Measurements from ENCODE around the gene OR4C16.

OR4C16 gene, protein sequence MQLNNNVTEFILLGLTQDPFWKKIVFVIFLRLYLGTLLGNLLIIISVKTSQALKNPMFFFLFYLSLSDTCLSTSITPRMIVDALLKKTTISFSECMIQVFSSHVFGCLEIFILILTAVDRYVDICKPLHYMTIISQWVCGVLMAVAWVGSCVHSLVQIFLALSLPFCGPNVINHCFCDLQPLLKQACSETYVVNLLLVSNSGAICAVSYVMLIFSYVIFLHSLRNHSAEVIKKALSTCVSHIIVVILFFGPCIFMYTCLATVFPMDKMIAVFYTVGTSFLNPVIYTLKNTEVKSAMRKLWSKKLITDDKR

DNA sequence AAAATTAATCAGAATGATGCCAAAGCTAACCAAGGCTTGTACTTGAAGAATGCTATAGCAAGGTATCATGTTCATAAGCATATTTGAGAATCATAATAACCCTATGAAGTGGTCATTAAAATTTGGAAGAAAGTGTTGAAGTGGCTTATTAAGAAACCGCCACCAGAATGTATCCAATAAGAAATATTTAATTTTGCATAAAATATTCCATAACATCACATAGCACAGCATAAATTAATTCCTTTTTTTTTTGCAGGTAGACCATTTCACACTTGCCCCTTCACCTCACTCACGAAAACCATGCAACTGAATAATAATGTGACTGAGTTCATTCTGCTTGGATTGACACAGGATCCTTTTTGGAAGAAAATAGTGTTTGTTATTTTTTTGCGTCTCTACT is at the start of gene OR4C16:
TSS of gene OR4C16 (plus strand) at position 301 of the 400 bp plus-strand sequence. CDS start at position 301, 0 bp downstream.
- DNase-seq (ENCODE audit: low spot score): no peak

DNA sequence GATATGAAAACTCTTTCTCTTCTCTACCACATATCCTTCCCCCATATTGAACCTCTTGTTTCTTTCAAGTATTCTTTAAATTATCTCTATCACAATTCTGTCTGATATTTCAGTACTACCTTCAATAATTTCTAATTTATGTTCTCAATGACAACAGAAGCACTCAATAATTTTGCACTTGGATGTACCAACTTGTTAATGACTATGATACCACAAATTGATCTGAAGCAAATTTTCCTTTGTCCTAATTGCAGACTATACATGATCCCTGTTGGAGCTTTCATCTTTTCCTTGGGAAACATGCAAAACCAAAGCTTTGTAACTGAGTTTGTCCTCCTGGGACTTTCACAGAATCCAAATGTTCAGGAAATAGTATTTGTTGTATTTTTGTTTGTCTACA is 17.8 kb upstream of the OR4C16 start, which contains the start of gene OR4C15:
TSS of gene OR4C15 (plus strand) at position 301 of the 400 bp plus-strand sequence. CDS start at position 301, 0 bp downstream.
- no peak for DNase-seq (ENCODE audit: low spot score)

DNA sequence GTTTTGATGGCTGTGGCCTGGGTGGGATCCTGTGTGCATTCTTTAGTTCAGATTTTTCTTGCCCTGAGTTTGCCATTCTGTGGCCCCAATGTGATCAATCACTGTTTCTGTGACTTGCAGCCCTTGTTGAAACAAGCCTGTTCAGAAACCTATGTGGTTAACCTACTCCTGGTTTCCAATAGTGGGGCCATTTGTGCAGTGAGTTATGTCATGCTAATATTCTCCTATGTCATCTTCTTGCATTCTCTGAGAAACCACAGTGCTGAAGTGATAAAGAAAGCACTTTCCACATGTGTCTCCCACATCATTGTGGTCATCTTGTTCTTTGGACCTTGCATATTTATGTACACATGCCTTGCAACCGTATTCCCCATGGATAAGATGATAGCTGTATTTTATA is 620 bp downstream of the OR4C16 start:
- no peak for DNase-seq (ENCODE audit: low spot score)

DNA sequence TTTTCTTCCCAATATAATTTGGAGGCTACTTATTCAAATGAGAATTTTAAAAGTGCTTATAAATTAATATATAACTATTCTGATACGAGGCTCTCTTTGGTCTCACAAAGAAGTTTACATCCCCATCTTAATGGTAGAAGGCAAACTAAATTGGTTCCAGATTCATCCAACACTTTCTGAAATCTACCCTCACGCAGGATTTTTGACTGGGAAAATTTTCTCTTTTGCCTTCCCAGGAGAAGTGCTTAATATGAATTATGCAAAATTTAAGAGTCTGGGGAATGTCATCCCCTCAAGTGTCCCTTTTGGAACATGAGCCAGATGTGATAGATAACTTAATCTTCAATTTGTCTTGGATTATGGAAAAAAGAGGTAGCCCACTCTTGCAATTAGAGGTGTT is 35.6 kb downstream of the OR4C16 start, which contains the start of gene OR4C11:
TSS of gene OR4C11 (minus strand) at position 101 of the 400 bp plus-strand sequence. CDS start 3,272 bp downstream, outside the sequence.
- DNase-seq (ENCODE audit: low spot score): no peak

Measured in hematopoietic multipotent progenitor cell treated with erythropoietin and hydrocortisone succinate and interleukin-3 and kit ligand, for 17 days (in vitro differentiated cells).